GM18873 (cell line): ENCODE measurements around the gene CCT6B.
"Not testable (repeated sequence)": the region's sequence is repeated elsewhere in the genome, so short reads cannot be mapped to it uniquely, and the experiment has no call there.

Experiments
- ATAC-seq: cut with Tn5 transposase; IDR thresholded peaks from one replicate; pipeline ENCODE4 v1.9.1; 2021; ENCODE audit warnings: mild to moderate bottlenecking, moderate library complexity, moderate number of reproducible peaks; ENCODE audit not compliant: unreplicated experiment, low FRiP score

The CCT6B gene

GRCh38 chr17:34980681-34981537 lies 19.6 kb upstream of the CCT6B start:
- ATAC-seq: peak; percentile 61

- ATAC-seq: peak; percentile 58
Observed at GRCh38 chr17:34980353-34980680, 19.1 kb upstream of the CCT6B start, which contains the start of gene LIG3. LIG3 (plus strand) TSS chr17:34980512; CDS start chr17:34983006, 2,494 bp downstream.

- no peak for ATAC-seq
Observed at GRCh38 chr17:34979650-34980352, 18.5 kb upstream of the CCT6B start.

GRCh38 chr17:34979153-34979552 lies 17.9 kb upstream of the CCT6B start:
- ATAC-seq: no peak

- no peak for ATAC-seq
Observed at GRCh38 chr17:34974794-34975785, 13.8 kb upstream of the CCT6B start.

GRCh38 chr17:34974179-34974578 lies 12.9 kb upstream of the CCT6B start:
- no peak for ATAC-seq

GRCh38 chr17:34958438-34958837 lies 2.8 kb downstream of the CCT6B start:
- no peak for ATAC-seq

GRCh38 chr17:34950780-34951179 lies 10.5 kb downstream of the CCT6B start:
- ATAC-seq: not testable (repeated sequence)

- ATAC-seq: no peak
Observed at GRCh38 chr17:34930283-34930682, 31.0 kb downstream of the CCT6B start.

- no peak for ATAC-seq
Observed at GRCh38 chr17:34926661-34927060, 34.6 kb downstream of the CCT6B start.

GRCh38 chr17:34920676-34921075 lies 40.6 kb downstream of the CCT6B start:
- no peak for ATAC-seq

GRCh38 chr17:34917381-34917780 lies 43.9 kb downstream of the CCT6B start:
- ATAC-seq: no peak

- no peak for ATAC-seq
Observed at GRCh38 chr17:34916120-34916519, 45.1 kb downstream of the CCT6B start.

- ATAC-seq: no peak
Observed at GRCh38 chr17:34913001-34913400, 48.3 kb downstream of the CCT6B start.

GRCh38 chr17:34909040-34909439 lies 52.2 kb downstream of the CCT6B start:
- no peak for ATAC-seq

GRCh38 chr17:34902831-34903547 lies 58.3 kb downstream of the CCT6B start:
- no peak for ATAC-seq

- no peak for ATAC-seq
Observed at GRCh38 chr17:34899643-34900291, 61.5 kb downstream of the CCT6B start.

GRCh38 chr17:34895383-34895782 lies 65.9 kb downstream of the CCT6B start:
- ATAC-seq: no peak

- ATAC-seq: no peak
Observed at GRCh38 chr17:34894964-34895363, 66.3 kb downstream of the CCT6B start.
